ENCODE results near the gene GLO1. TPM values are rescaled to one million over a fixed set of nuclear protein-coding genes. Genes with fewer than 3 reads are reported as not detected.

GLO1 gene
- total RNA-seq, 1 donor from 2014 or later: 95.0 TPM

GRCh38 chr6:38654263-38654662 lies 48.7 kb downstream of the GLO1 start:
- Histone ChIP-seq H3K4me3 (ENCODE audit: low read depth, low read length) (no peak overlapping the region), H3K27me3 (ENCODE audit: control insufficient read depth, insufficient read depth, low read length) (no peaks in the 10 kb centered on the region), H3K36me3 (ENCODE audit: control insufficient read depth, insufficient read depth, low read length) (no peaks in the 10 kb centered on the region)
- FAIRE-seq (no peak), DNase-seq (ENCODE audit: low read depth) (no peak)
- TF ChIP-seq CTCF (IDR thresholded peaks at IDR 0.05; ENCODE audit: insufficient read depth, low read length, severe bottlenecking): no peak

DNA sequence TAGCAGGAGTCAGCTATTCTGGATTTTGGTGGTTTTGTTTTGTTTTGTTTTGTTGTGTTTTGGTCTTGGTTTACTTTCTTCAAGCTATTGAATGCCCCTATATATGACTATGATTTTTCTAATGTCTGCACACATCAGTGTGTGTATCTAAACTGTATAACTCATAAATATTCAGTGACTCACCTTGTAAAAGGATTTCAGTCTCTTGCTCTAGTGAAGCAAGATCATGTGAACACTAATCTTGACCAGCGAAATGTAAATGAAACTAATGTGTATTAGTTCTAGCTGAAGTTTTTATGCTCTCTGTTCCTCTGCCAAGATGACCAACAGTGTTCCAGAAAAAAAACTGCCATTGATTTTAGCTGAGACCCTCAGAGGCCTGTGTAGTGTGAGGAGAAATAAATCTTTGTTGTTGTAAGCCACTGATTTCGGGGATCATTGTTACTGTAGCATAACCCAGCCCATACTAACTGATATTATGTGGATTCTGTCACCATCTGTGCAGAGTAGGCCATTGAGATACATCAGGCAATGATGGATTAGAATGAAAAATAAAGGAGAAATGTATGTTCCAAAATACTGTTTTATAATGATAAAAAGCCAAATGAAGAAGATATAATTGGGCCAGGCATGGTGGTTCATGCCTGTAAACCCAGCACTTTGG lies 51.7 kb downstream of the GLO1 start:
- no peak for TF ChIP-seq CTCF (IDR thresholded peaks at IDR 0.05; ENCODE audit: insufficient read depth, low read length, severe bottlenecking)
- FAIRE-seq (no peak), DNase-seq (ENCODE audit: low read depth) (no peak)
- Histone ChIP-seq H3K4me3 (ENCODE audit: low read depth, low read length) (no peak overlapping the region), H3K27me3 (ENCODE audit: control insufficient read depth, insufficient read depth, low read length) (no peaks in the 10 kb centered on the region), H3K36me3 (ENCODE audit: control insufficient read depth, insufficient read depth, low read length) (no peaks in the 10 kb centered on the region)

- FAIRE-seq: no peak
- Histone ChIP-seq H3K27me3 (ENCODE audit: control insufficient read depth, insufficient read depth, low read length) (no peaks in the 10 kb centered on the region), H3K4me3 (ENCODE audit: low read depth, low read length) (no peak overlapping the region), H3K36me3 (ENCODE audit: control insufficient read depth, insufficient read depth, low read length) (no peaks in the 10 kb centered on the region)
- no peak for TF ChIP-seq CTCF (IDR thresholded peaks at IDR 0.05; ENCODE audit: insufficient read depth, low read length, severe bottlenecking)
- DNase-seq (ENCODE audit: low read depth): no peak
These were observed 52.7 kb downstream of the GLO1 start for GRCh38 chr6:38650207-38650752.

DNA sequence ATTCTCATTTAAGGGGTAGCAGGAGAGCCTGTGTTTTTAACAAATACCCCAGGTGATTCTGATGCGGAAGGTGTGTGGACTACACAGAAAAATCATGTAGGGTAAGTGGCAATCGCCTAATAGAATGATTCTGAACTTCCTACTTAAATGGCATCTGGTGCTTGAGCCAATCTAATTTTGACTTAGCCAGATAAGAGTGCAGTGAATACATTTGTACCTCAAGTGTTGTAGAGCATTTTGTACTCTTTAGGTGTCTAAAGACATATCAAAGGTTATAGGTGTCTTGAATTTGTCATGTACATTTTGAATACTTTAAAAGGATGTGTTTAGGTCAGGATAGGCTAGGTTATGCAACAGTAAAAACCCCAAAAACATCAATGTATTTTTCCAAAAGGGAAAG lies 53.2 kb downstream of the GLO1 start:
- no peak overlapping the region for H3K4me3 ChIP-seq (ENCODE audit: low read depth, low read length)
- DNase-seq (ENCODE audit: low read depth) (no peak), FAIRE-seq (no peak)
- TF ChIP-seq CTCF (IDR thresholded peaks at IDR 0.05; ENCODE audit: insufficient read depth, low read length, severe bottlenecking): no peak
- no peaks in the 10 kb centered on the region for H3K27me3 ChIP-seq (ENCODE audit: control insufficient read depth, insufficient read depth, low read length)
- no peaks in the 10 kb centered on the region for H3K36me3 ChIP-seq (ENCODE audit: control insufficient read depth, insufficient read depth, low read length)

- TF ChIP-seq CTCF (IDR thresholded peaks at IDR 0.05; ENCODE audit: insufficient read depth, low read length, severe bottlenecking): no peak
- no peaks in the 10 kb centered on the region for H3K36me3 ChIP-seq (ENCODE audit: control insufficient read depth, insufficient read depth, low read length)
- no peak overlapping the region for H3K4me3 ChIP-seq (ENCODE audit: low read depth, low read length)
- FAIRE-seq: no peak
- no peaks in the 10 kb centered on the region for H3K27me3 ChIP-seq (ENCODE audit: control insufficient read depth, insufficient read depth, low read length)
- no peak for DNase-seq (ENCODE audit: low read depth)
These were observed 54.3 kb downstream of the GLO1 start for GRCh38 chr6:38648629-38649028.

All from bronchial epithelial cell (primary cell).